Progenitor cell of endocrine pancreas (in vitro differentiated cells): ENCODE measurements around the gene SLC38A1. TPM values are rescaled to one million over a fixed set of nuclear protein-coding genes. Genes with fewer than 3 reads are reported as not detected.

ENCODE experiments used
- DNase-seq: peaks from one replicate; pipeline ENCODE4 v3.0.0; 2021; ENCODE audit warnings: low spot score; ENCODE audit not compliant: unreplicated experiment
- H3K27ac Mint-ChIP-seq: 2 replicates; pipeline ENCODE4 v1.8.0; 2021; ENCODE audit warnings: mild to moderate bottlenecking, moderate library complexity, mixed read lengths
- H3K27me3 Mint-ChIP-seq: 2 replicates; pipeline ENCODE4 v1.8.0; 2021; ENCODE audit warnings: mixed read lengths
- H3K36me3 Mint-ChIP-seq: 2 replicates; pipeline ENCODE4 v1.8.0; 2022; ENCODE audit warnings: mixed read lengths; ENCODE audit not compliant: insufficient read depth
- H3K4me1 Mint-ChIP-seq: 2 replicates; pipeline ENCODE4 v1.8.0; 2021; ENCODE audit warnings: low read depth, mixed read lengths
- H3K4me3 Mint-ChIP-seq: 2 replicates; pipeline ENCODE4 v1.8.0; 2021; ENCODE audit warnings: low read depth, mild to moderate bottlenecking, moderate library complexity, mixed read lengths
- H3K9me3 Mint-ChIP-seq: 2 replicates; pipeline ENCODE4 v1.8.0; 2021; ENCODE audit warnings: low read depth, mixed read lengths
- total RNA-seq: library from RNA; stranded (reverse); gene quantifications from 2 replicates; pipeline ENCODE4 v1.2.1, GENCODE V29; 2021
- TF ChIP-seq, protein P1 (sequence below): fragments of 200-600 bp; sonication (generic); IDR thresholded peaks from one replicate; pipeline ENCODE4 v1.5.0; 2021; ENCODE audit warnings: antibody characterized with exemption, mild to moderate bottlenecking; ENCODE audit not compliant: unreplicated experiment

SLC38A1 gene
- total RNA-seq, 1 donor from 2014 or later, result 144 TPM

DNA sequence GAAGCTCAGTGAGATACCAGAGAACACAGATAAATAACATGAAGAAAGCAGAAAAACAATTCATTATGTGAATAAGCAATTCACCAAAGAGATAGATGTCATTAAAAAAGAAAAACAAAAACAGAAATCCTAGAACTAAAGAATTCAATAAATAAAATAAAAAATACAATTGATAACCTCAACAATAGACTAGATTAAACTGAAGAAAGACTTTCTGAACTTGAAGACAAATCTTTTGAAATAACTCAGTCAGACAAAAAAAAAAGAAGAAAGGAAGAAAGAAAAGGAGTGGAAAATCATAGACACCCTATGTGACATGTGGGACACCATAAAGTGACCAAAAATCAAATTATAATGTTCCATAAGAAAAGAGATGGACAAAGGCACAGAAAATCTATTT is 14.0 kb upstream of the SLC38A1 start:
- Mint-ChIP-seq H3K9me3 (peaks cover 40% of the 10 kb centered on the region), H3K4me1 (no peaks in the 10 kb centered on the region), H3K36me3 (peaks cover 8% of the 10 kb centered on the region), H3K27ac (no peak overlapping the region), H3K27me3 (no peaks in the 10 kb centered on the region), H3K4me3 (no peak overlapping the region)
- no peak for DNase-seq
- TF ChIP-seq, protein P1, sequence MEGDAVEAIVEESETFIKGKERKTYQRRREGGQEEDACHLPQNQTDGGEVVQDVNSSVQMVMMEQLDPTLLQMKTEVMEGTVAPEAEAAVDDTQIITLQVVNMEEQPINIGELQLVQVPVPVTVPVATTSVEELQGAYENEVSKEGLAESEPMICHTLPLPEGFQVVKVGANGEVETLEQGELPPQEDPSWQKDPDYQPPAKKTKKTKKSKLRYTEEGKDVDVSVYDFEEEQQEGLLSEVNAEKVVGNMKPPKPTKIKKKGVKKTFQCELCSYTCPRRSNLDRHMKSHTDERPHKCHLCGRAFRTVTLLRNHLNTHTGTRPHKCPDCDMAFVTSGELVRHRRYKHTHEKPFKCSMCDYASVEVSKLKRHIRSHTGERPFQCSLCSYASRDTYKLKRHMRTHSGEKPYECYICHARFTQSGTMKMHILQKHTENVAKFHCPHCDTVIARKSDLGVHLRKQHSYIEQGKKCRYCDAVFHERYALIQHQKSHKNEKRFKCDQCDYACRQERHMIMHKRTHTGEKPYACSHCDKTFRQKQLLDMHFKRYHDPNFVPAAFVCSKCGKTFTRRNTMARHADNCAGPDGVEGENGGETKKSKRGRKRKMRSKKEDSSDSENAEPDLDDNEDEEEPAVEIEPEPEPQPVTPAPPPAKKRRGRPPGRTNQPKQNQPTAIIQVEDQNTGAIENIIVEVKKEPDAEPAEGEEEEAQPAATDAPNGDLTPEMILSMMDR, result no peak

GRCh38 chr12:46276756-46277155 is 7.9 kb upstream of the SLC38A1 start:
- Mint-ChIP-seq H3K36me3 (peaks cover 5% of the 10 kb centered on the region), H3K4me3 (no peak overlapping the region), H3K27ac (no peak overlapping the region), H3K27me3 (no peaks in the 10 kb centered on the region), H3K9me3 (no peaks in the 10 kb centered on the region), H3K4me1 (no peaks in the 10 kb centered on the region)
- no peak for DNase-seq
- TF ChIP-seq, protein P1, result no peak

DNA sequence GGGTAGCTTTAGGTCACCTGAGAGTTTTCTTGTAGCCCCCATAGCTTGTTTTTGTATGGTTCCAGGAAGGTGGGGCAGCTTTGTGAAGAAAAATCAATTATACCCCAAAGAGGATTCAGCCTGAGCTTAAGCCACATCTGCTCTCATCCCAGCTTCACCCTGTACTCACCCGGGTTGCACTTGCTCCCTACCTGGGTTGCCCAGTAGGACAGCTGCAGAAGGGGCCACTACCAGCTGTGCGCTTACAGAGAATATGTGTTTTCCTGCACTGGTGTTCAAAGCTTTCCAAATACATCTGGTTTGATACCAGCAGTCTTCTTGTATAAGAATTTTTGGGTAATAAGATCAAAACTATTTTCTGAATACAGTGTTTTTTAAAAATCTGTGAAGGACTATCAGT is 3.0 kb upstream of the SLC38A1 start:
- H3K27ac Mint-ChIP-seq, result no peak overlapping the region
- DNase-seq, result no peak
- no peaks in the 10 kb centered on the region for H3K27me3 Mint-ChIP-seq
- H3K4me1 Mint-ChIP-seq, result peaks cover 6% of the 10 kb centered on the region
- TF ChIP-seq, protein P1, result no peak
- no peaks in the 10 kb centered on the region for H3K9me3 Mint-ChIP-seq
- no peak overlapping the region for H3K4me3 Mint-ChIP-seq
- H3K36me3 Mint-ChIP-seq, result peaks cover 3% of the 10 kb centered on the region

DNA sequence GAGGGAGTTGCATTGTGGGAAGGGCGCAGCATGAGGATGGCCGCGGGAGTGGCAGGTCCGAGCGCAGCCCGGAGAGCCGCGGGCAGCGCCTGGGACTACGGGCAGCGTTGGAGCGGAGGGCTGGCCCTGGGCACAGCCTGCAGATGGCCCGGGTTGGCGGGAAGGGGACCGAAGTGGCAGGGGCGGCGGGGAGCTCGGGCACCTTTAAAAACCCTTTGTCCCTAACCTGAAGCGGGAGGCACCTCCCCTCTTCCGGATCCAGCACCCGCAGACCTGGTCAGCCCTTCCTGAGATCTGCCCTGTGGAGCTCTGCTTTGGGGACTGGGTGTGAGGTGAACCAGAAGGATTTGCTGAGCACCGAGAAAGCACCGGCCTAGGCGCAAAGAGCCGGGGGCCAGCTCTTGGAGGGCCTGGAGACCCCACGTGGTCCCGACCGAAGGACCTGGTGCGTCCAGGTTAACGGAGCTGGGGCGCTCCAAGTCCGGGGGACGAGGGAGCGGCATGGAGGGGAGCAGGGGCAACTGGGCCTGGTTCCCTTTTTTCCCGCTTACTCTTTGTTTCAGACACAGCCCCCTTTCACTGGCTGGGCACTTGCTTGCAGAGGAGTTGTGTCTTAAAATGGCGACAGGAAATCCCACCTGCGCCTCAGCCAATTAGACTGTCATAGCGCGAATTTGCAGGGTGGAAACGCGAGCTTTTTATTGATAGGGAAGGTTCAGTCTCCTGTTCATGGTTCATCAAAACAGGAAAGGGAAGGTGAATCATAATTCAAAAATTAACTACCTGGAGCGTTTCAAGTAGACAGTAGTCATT is 792 bp upstream of the SLC38A1 start:
- no peak for DNase-seq
- Mint-ChIP-seq H3K4me1 (peaks cover 6% of the 10 kb centered on the region), H3K9me3 (no peaks in the 10 kb centered on the region), H3K27ac (no peak overlapping the region), H3K4me3 (no peak overlapping the region), H3K27me3 (no peaks in the 10 kb centered on the region), H3K36me3 (no peaks in the 10 kb centered on the region)
- TF ChIP-seq, protein P1, result no peak

DNA sequence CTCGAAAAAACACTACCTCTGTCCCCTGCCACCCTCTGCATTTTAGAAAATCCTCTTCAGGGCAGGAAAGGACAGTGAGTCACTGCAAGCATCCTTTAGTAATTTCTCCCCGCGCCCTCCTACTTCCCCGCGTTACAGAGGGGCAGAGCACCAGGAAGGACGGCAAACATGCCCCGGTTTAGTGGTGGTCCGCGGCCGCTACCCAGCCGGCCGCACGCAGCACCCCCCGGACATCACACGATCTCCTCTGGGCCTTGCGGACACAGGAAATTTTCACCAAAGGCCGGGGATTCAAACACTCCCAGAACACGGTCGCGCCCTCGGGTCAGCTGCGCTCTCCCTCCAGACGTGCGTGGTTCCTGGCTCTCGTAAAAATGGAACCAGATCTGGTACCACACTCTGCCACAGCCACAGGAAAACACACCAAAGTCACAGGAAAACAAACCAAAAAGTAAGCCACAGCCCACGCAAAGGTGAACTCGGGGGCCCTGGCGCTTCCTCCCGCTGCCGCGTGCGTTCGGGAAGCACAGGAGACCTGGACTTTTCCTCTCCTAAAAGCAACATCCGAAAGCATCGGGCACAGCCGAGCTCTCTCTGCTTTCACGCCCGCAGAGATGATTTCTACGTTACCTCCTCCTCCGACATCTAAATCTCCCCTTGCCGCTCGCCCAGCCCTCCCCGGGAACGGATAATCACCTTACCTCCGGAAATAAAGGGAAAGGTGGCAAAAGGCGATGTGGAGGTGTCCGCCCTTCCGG is 839 bp downstream of the SLC38A1 start:
- TF ChIP-seq, protein P1, result no peak
- DNase-seq, result no peak
- Mint-ChIP-seq H3K27me3 (no peaks in the 10 kb centered on the region), H3K4me1 (peaks cover 17% of the 10 kb centered on the region), H3K4me3 (no peak overlapping the region), H3K27ac (no peak overlapping the region), H3K36me3 (no peaks in the 10 kb centered on the region), H3K9me3 (no peaks in the 10 kb centered on the region)
